ENCODE data around the gene ENOSF1.
A peak's percentile ranks its signal among the peaks of the same experiment; 100 is the strongest.

Gene ENOSF1

GRCh38 chr18:673769-674168 lies 38.7 kb downstream of the ENOSF1 start:
- DNase-seq (ENCODE audit: low spot score) (no peak), FAIRE-seq (no peak)

DNA sequence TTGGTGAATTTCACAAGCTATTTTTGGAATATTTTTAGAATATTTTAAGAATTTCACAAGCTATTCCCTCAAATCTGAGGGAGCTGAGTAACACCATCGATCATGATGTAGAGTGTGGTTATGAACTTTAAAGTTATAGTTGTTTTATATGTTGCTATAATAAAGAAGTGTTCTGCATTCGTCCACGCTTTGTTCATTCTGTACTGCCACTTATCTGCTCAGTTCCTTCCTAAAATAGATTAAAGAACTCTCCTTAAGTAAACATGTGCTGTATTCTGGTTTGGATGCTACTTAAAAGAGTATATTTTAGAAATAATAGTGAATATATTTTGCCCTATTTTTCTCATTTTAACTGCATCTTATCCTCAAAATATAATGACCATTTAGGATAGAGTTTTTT lies 39.1 kb downstream of the ENOSF1 start:
- FAIRE-seq (no peak), DNase-seq (ENCODE audit: low spot score) (no peak)

DNA sequence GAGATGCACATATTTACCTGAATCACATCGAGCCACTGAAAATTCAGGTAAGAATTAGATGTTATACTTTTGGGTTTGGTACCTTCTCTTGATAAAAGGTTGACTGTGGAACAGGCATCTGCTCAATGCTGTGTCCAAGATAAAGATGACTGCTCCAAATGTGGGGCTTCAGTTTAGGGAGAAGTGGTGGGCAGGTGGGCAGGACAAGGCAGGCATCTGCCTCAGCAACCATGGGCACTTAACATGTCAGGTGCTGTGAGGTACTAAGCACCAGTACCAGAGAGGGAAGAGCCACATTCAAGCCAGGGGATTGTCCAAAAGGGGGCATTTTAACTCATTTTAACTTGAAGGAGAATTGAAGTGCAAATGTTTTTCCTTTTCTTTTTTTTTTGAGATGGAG lies 41.0 kb downstream of the ENOSF1 start:
- DNase-seq (ENCODE audit: low spot score) (no peak), FAIRE-seq (no peak)

GRCh38 chr18:670522-670921 lies 41.9 kb downstream of the ENOSF1 start:
- FAIRE-seq (no peak), DNase-seq (ENCODE audit: low spot score) (no peak)

- DNase-seq (ENCODE audit: low spot score) (no peak), FAIRE-seq (no peak)
Observed at GRCh38 chr18:669077-669476, 43.4 kb downstream of the ENOSF1 start.

GRCh38 chr18:668260-668659 lies 44.2 kb downstream of the ENOSF1 start:
- DNase-seq (ENCODE audit: low spot score) (no peak), FAIRE-seq (no peak)

GRCh38 chr18:666628-667027 lies 45.8 kb downstream of the ENOSF1 start:
- FAIRE-seq, result no peak
- DNase-seq (ENCODE audit: low spot score), result no peak

DNA sequence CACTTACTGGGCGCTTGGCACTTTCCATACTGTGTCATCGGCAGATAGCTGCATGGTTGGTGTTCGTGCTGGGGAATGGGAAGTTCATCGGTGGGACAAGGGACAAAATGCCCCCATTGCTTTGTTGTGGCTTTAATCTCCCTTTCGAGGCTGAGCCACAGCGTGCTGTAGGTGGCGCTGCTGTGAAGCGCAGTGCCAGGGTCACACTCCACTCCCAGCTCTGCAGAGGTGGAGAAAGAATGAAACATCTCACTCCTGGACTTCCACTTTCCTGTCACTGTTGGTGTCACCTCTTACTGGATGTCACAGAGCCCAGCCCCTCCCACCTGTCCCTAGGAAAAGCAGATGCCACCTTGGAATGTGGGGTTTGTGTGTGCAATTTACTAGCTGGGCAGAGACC lies 46.3 kb downstream of the ENOSF1 start:
- DNase-seq (ENCODE audit: low spot score), result no peak

DNA sequence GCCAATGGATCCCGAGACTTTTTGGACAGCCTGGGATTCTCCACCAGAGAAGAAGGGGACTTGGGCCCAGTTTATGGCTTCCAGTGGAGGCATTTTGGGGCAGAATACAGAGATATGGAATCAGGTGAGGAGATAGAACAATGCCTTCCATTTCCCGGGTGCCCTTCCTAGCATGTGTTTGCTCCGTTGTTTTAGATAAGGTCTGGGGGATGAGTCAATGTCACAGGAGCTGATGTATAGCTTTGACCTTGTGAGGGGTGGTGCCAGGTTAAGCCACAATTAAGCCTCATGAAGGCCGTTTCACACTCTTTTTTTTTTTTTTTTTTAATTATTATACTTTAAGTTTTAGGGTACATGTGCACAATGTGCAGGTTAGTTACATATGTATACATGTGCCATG lies 50.2 kb downstream of the ENOSF1 start:
- FAIRE-seq, result no peak
- DNase-seq (ENCODE audit: low spot score), result no peak

More for the DNA sequence above, 46.3 kb downstream of the ENOSF1 start:
- FAIRE-seq, result no peak

DNA sequence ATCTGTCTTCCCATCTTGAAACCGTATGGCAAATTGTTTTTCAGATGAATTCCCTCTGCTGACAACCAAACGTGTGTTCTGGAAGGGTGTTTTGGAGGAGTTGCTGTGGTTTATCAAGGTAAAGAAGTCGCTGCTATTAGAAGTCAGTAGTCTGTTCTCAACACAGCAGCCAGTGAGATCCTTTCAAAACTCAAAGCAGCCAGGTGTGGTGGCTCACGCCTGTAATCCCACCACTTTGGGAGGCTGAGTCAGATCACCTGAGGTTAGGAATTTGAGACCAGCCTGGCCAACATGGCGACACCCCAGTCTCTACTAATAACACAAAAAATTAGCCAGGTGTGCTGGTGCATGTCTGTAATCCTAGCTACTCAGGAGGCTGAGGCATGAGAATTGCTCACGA lies 52.8 kb downstream of the ENOSF1 start:
- FAIRE-seq, result no peak

DNA sequence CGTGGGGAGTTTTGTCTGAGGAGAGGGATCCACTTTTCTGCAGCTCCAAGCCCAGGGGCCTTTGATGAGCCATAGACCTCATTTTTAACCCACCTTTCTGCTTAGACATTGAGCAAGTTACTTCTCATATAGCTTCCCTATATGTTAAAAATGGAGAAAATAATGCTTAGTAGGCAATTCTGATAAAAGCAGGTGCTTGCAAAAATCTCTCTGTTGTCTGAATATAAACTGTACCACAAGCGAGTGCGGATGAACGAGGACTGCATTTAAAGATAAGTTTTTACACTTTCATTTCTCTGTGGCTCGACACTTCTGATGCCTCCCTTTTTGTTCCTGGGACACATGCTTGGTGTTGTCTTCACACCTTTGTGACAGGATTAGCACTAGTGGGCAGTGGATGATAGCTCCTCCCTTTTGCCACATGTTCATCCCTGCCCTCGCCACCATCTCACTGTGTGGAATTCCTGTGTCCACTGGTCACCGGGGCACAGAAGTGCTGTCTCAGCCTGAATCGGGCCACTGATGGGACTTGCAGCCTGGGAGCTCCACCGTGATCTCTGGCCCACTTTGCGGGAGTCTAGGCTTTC lies 53.4 kb downstream of the ENOSF1 start:
- no peak for FAIRE-seq

More for the DNA sequence above, 52.8 kb downstream of the ENOSF1 start:
- no peak for DNase-seq (ENCODE audit: low spot score)

DNA sequence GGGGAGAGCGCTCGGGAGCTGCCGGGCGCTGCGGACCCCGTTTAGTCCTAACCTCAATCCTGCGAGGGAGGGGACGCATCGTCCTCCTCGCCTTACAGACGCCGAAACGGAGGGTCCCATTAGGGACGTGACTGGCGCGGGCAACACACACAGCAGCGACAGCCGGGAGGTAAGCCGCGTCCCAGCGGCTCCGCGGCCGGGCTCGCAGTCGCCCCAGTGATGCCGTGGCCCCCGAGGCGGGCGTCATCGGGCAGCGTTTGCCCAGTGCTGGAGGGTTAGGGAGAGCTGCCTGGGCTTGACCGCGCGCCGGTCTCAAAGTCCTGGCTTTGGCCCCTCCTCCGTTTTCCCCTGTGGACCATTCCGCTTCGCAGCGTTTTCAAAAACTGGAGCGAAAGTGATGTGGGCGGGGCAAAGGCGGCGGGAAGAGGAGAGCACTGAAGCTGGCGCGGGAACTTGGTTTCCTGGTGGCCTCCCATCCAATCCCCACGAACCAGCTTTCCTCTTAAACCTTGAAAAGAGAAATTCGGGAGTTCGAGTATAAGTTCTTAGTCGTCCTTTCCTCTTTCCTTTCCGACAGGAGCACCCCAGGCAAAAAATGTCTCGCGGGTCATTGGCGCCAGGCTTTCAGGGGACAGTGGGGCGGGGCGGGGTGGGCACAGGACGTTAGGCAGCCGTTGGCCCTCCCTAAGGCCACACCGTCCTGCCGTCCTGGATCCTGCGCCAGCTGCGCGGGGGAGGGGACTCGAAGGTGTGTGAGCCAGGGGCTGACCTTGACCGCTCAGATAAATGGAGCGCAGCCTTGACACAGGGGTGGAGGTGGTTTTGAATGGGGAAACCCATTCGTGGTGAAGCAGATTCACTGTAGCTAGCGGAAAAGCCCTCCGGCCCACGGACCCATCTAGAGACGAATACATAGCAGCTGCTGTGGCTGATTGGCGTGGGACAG lies 54.2 kb downstream of the ENOSF1 start:
- FAIRE-seq (peak; percentile 40), DNase-seq (ENCODE audit: low spot score) (peak; percentile 78)

More for the DNA sequence above, 53.4 kb downstream of the ENOSF1 start:
- no peak for DNase-seq (ENCODE audit: low spot score)

- FAIRE-seq (no peak), DNase-seq (ENCODE audit: low spot score) (peak; percentile 77)
Observed at GRCh38 chr18:657311-658000, 55.0 kb downstream of the ENOSF1 start, which contains the start of gene TYMS. TSS of gene TYMS (plus strand) at chr18:657653. CDS start at chr18:657743, 90 bp downstream.

- FAIRE-seq (no peak), DNase-seq (ENCODE audit: low spot score) (no peak)
Observed at GRCh38 chr18:655445-655844, 57.0 kb downstream of the ENOSF1 start.

DNA sequence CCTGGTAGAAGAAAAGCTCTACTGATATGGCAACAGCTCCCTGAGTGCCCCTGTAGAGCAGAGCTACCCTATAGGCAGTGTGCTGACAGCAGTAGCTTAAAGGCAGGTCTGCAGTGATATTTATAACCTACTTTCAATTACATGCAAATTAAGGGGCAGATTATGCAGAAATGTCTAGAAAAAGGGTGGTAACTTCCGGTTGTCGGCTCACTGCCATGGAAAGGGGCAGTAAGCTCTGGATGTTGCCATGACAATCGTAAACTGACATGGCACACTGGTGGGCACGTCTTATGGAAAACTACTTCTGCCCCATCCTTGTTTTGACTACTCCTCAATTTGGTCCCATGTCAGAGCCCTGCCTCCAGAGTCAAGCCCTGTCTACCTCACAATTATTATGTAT lies 57.8 kb downstream of the ENOSF1 start:
- DNase-seq (ENCODE audit: low spot score) (no peak), FAIRE-seq (no peak)

DNA sequence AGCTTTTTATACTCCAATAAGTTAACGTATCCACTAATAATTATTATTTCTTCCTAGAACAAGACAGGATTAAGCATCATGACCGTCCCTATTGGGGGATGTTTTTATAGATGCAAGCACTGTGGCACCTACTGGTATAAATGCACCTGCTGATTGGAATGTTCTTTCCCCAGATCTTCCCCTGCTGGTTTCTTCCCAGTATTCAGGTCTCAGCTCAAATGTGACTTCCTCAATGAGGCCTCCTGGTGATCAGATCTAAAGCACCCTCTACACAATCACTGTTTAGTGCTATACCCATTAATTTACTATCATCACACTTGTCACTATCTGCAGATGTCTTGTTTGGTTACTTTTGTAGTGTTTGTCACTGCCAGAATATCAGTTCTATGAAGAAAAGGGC lies 58.9 kb downstream of the ENOSF1 start:
- FAIRE-seq (no peak), DNase-seq (ENCODE audit: low spot score) (no peak)

DNA sequence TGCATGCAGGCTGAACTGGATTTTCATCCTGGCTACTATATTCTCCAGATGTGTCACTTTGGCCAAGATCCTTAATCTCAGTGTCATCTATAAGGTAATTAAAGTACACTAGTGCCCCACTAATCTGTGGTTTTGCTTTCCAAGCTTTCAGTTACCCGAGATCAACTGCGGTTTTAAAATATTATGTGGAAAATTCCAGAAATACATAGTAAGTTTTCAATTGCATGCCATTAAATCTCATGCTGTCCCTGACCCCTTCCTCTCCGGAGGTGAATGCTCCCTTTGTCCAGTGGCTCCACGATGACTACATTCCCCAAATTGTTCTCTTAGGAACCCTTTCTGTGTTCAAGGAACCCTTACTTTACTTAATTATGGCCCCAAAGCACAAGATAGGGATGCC lies 60.3 kb downstream of the ENOSF1 start:
- FAIRE-seq (no peak), DNase-seq (ENCODE audit: low spot score) (no peak)

DNA sequence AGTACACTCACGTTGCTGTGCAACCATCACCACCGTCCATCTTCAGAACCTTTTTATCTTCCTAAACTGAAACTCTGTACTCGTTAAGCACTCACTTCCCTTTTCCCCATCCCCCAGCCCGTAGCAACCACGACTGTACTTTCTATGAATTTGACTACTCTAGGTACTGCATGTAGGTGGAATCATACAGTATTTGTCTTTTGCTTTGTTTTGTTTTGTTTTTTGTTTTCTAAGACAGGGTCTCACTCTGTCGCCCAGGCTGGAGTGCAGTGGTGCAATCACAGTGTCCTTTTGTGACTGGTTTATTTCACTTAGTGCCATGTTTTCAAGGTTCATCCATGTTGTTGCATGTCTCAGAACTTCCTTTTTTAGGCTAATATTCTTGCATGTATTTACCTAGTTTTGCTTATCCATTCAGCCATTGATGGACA lies 62.0 kb downstream of the ENOSF1 start:
- no peak for FAIRE-seq
- no peak for DNase-seq (ENCODE audit: low spot score)

- DNase-seq (ENCODE audit: low spot score) (no peak), FAIRE-seq (no peak)
Observed at GRCh38 chr18:649341-649740, 63.1 kb downstream of the ENOSF1 start.

DNA sequence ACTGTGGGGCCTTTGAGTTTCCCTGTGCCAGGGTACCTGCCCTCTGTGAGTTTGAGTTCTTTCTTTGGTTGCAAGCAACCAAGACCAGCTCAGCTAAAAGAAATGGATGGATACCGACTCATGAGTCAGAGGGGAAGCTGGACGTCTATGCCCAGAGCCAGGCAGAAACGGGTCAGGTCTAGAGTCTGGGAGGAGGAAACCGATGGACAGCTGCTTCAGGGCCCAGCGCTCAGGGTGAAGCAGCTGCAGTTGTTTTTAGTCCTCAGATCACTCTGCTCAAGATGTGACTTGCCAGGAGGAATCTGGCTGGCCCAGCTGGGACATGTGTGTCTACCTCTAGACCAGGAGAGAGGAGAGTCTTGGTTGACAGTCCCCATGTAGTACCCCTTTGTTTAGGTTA lies 65.1 kb downstream of the ENOSF1 start:
- no peak for DNase-seq (ENCODE audit: low spot score)
- FAIRE-seq, result no peak

GRCh38 chr18:644395-645004 lies 67.9 kb downstream of the ENOSF1 start:
- FAIRE-seq (peak; percentile 38), DNase-seq (ENCODE audit: low spot score) (peak; percentile 14)

- DNase-seq (ENCODE audit: low spot score) (no peak), FAIRE-seq (no peak)
Observed at GRCh38 chr18:641224-641623, 71.2 kb downstream of the ENOSF1 start.
